ENCODE results near the gene DPH2.

Gene DPH2

GRCh38 chr1:44021581-44022321 lies 51.9 kb downstream of the DPH2 start:
- TF ChIP-seq GATA3 (IDR thresholded peaks at IDR 0.05; ENCODE audit: low read depth, low read length) (no peak), GATA2 (IDR thresholded peaks at IDR 0.05; ENCODE audit: low read depth, low read length) (no peak)
